ENCODE results near the gene CHMP1A. TPM values are rescaled to one million over a fixed set of nuclear protein-coding genes. Genes with fewer than 3 reads are reported as not detected.

Gene CHMP1A
- total RNA-seq, 1 donor from 2014 or later = 65.3 TPM

GRCh38 chr16:89653656-89654295, 3.7 kb downstream of the CHMP1A start:
- H3K4me3 Mint-ChIP-seq (ENCODE audit: unreplicated experiment) = no peak overlapping the region
- H3K4me1 Mint-ChIP-seq (ENCODE audit: low read depth) = peaks cover 22% of the 10 kb centered on the region
- no peak for TF ChIP-seq CTCF (IDR thresholded peaks at IDR 0.05)
- H3K36me3 Mint-ChIP-seq (ENCODE audit: low read depth) = peaks cover 5% of the 10 kb centered on the region
- no peak overlapping the region for H3K27ac Mint-ChIP-seq (ENCODE audit: unreplicated experiment)
- peak; percentile 50 for DNase-seq (ENCODE audit: low spot score)
- no peaks in the 10 kb centered on the region for H3K27me3 Mint-ChIP-seq (ENCODE audit: low read depth)
- no peaks in the 10 kb centered on the region for H3K9me3 Mint-ChIP-seq (ENCODE audit: low read depth)

- no peak overlapping the region for H3K27ac Mint-ChIP-seq (ENCODE audit: unreplicated experiment)
- H3K4me3 Mint-ChIP-seq (ENCODE audit: unreplicated experiment) = no peak overlapping the region
- no peaks in the 10 kb centered on the region for H3K27me3 Mint-ChIP-seq (ENCODE audit: low read depth)
- H3K4me1 Mint-ChIP-seq (ENCODE audit: low read depth) = peaks cover 15% of the 10 kb centered on the region
- H3K36me3 Mint-ChIP-seq (ENCODE audit: low read depth) = peaks cover 5% of the 10 kb centered on the region
- DNase-seq (ENCODE audit: low spot score) = no peak
- H3K9me3 Mint-ChIP-seq (ENCODE audit: low read depth) = no peaks in the 10 kb centered on the region
- no peak for TF ChIP-seq CTCF (IDR thresholded peaks at IDR 0.05)
Observed at GRCh38 chr16:89651584-89651983, 5.9 kb downstream of the CHMP1A start.

- Mint-ChIP-seq H3K27ac (ENCODE audit: unreplicated experiment) (no peak overlapping the region), H3K4me3 (ENCODE audit: unreplicated experiment) (no peak overlapping the region), H3K36me3 (ENCODE audit: low read depth) (peaks cover 16% of the 10 kb centered on the region), H3K27me3 (ENCODE audit: low read depth) (no peaks in the 10 kb centered on the region), H3K4me1 (ENCODE audit: low read depth) (no peaks in the 10 kb centered on the region), H3K9me3 (ENCODE audit: low read depth) (no peaks in the 10 kb centered on the region)
- TF ChIP-seq CTCF (IDR thresholded peaks at IDR 0.05) = no peak
- no peak for DNase-seq (ENCODE audit: low spot score)
Observed at GRCh38 chr16:89646906-89647305, 10.6 kb downstream of the CHMP1A start.

- Mint-ChIP-seq H3K36me3 (ENCODE audit: low read depth) (peaks cover 16% of the 10 kb centered on the region), H3K27me3 (ENCODE audit: low read depth) (no peaks in the 10 kb centered on the region), H3K4me3 (ENCODE audit: unreplicated experiment) (no peak overlapping the region), H3K27ac (ENCODE audit: unreplicated experiment) (peak overlapping the region; percentile 36), H3K9me3 (ENCODE audit: low read depth) (no peaks in the 10 kb centered on the region), H3K4me1 (ENCODE audit: low read depth) (peaks cover under 1% of the 10 kb centered on the region)
- no peak for TF ChIP-seq CTCF (IDR thresholded peaks at IDR 0.05)
- DNase-seq (ENCODE audit: low spot score) = no peak
Observed at GRCh38 chr16:89646270-89646669, 11.2 kb downstream of the CHMP1A start.

GRCh38 chr16:89645122-89645521, 12.4 kb downstream of the CHMP1A start:
- DNase-seq (ENCODE audit: low spot score) = no peak
- no peaks in the 10 kb centered on the region for H3K9me3 Mint-ChIP-seq (ENCODE audit: low read depth)
- H3K27ac Mint-ChIP-seq (ENCODE audit: unreplicated experiment) = no peak overlapping the region
- peaks cover 8% of the 10 kb centered on the region for H3K4me1 Mint-ChIP-seq (ENCODE audit: low read depth)
- no peak overlapping the region for H3K4me3 Mint-ChIP-seq (ENCODE audit: unreplicated experiment)
- H3K36me3 Mint-ChIP-seq (ENCODE audit: low read depth) = peaks cover 14% of the 10 kb centered on the region
- no peak for TF ChIP-seq CTCF (IDR thresholded peaks at IDR 0.05)
- no peaks in the 10 kb centered on the region for H3K27me3 Mint-ChIP-seq (ENCODE audit: low read depth)

All from chondrocyte (in vitro differentiated cells).